ENCODE data around the gene ZEB2.

ZEB2 gene

GRCh38 chr2:144519934-144520731, at the start of gene ZEB2:
Gene ZEB2 (minus strand): TSS chr2:144520119. CDS start chr2:144517350, 2,769 bp downstream.
- no peak for DNase-seq (ENCODE audit: low spot score)

- no peak for DNase-seq (ENCODE audit: low spot score)
These were observed 47.8 kb upstream of the ZEB2 start for GRCh38 chr2:144567745-144568144.

GRCh38 chr2:144566448-144566847, 46.5 kb upstream of the ZEB2 start:
- DNase-seq (ENCODE audit: low spot score), result no peak

GRCh38 chr2:144560251-144560650, 40.3 kb upstream of the ZEB2 start:
- no peak for DNase-seq (ENCODE audit: low spot score)

- no peak for DNase-seq (ENCODE audit: low spot score)
These were observed 39.8 kb upstream of the ZEB2 start for GRCh38 chr2:144559681-144560080.

GRCh38 chr2:144559242-144559641, 39.3 kb upstream of the ZEB2 start:
- no peak for DNase-seq (ENCODE audit: low spot score)

- DNase-seq (ENCODE audit: low spot score), result no peak
These were observed 34.7 kb upstream of the ZEB2 start for GRCh38 chr2:144554492-144555210.

GRCh38 chr2:144553379-144553778, 33.5 kb upstream of the ZEB2 start:
- no peak for DNase-seq (ENCODE audit: low spot score)

- no peak for DNase-seq (ENCODE audit: low spot score)
These were observed 32.9 kb upstream of the ZEB2 start for GRCh38 chr2:144552821-144553220.

- no peak for DNase-seq (ENCODE audit: low spot score)
These were observed 31.0 kb upstream of the ZEB2 start for GRCh38 chr2:144550911-144551310.

- no peak for DNase-seq (ENCODE audit: low spot score)
These were observed 30.2 kb upstream of the ZEB2 start for GRCh38 chr2:144550084-144550483.

GRCh38 chr2:144548532-144549191, 28.7 kb upstream of the ZEB2 start:
- no peak for DNase-seq (ENCODE audit: low spot score)

GRCh38 chr2:144548088-144548487, 28.2 kb upstream of the ZEB2 start:
- DNase-seq (ENCODE audit: low spot score), result no peak

- no peak for DNase-seq (ENCODE audit: low spot score)
These were observed 27.6 kb upstream of the ZEB2 start for GRCh38 chr2:144547494-144547893.

- DNase-seq (ENCODE audit: low spot score), result no peak
These were observed 27.0 kb upstream of the ZEB2 start for GRCh38 chr2:144546933-144547332.

GRCh38 chr2:144545787-144546186, 25.9 kb upstream of the ZEB2 start:
- no peak for DNase-seq (ENCODE audit: low spot score)

- no peak for DNase-seq (ENCODE audit: low spot score)
These were observed 24.1 kb upstream of the ZEB2 start for GRCh38 chr2:144544053-144544452.

GRCh38 chr2:144541396-144541795, 21.5 kb upstream of the ZEB2 start:
- no peak for DNase-seq (ENCODE audit: low spot score)

- no peak for DNase-seq (ENCODE audit: low spot score)
These were observed 19.4 kb upstream of the ZEB2 start for GRCh38 chr2:144539289-144539782.

- no peak for DNase-seq (ENCODE audit: low spot score)
These were observed 15.4 kb upstream of the ZEB2 start for GRCh38 chr2:144535300-144535699.

GRCh38 chr2:144533221-144533620, 13.3 kb upstream of the ZEB2 start:
- DNase-seq (ENCODE audit: low spot score), result no peak

- DNase-seq (ENCODE audit: low spot score), result no peak
These were observed 10.7 kb upstream of the ZEB2 start for GRCh38 chr2:144530596-144530995.

GRCh38 chr2:144529841-144530240, 9.9 kb upstream of the ZEB2 start:
- no peak for DNase-seq (ENCODE audit: low spot score)
